Measurements from ENCODE around the gene TECTB.

DNA sequence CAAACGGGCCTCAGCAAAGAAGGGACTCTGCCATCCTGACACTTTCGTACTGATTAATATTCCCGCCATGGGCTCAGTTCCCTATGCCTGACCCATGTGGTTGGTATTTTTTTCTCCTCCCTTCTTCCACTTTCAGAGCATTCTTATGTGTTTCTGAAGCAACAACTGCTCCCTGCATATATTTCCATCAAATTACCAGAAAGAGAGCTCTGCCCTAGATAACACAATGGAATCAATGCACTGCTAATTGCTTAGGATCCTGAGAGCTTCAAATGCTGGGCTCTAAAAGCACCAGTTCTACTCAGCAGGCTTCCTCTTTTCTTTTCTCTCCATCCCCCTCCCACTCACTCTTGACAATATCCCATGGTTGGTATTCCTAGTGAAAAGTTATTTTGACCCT, 5.3 kb downstream of the TECTB start:
- TF ChIP-seq, protein P1, sequence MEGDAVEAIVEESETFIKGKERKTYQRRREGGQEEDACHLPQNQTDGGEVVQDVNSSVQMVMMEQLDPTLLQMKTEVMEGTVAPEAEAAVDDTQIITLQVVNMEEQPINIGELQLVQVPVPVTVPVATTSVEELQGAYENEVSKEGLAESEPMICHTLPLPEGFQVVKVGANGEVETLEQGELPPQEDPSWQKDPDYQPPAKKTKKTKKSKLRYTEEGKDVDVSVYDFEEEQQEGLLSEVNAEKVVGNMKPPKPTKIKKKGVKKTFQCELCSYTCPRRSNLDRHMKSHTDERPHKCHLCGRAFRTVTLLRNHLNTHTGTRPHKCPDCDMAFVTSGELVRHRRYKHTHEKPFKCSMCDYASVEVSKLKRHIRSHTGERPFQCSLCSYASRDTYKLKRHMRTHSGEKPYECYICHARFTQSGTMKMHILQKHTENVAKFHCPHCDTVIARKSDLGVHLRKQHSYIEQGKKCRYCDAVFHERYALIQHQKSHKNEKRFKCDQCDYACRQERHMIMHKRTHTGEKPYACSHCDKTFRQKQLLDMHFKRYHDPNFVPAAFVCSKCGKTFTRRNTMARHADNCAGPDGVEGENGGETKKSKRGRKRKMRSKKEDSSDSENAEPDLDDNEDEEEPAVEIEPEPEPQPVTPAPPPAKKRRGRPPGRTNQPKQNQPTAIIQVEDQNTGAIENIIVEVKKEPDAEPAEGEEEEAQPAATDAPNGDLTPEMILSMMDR (IDR thresholded peaks at IDR 0.05; ENCODE audit: insufficient read depth, low read depth, low read length), result no peak
- TF ChIP-seq EZH2 (IDR thresholded peaks at IDR 0.05; ENCODE audit: insufficient read depth, low read length), result no peak
